GM21526 (cell line): Measurements from ENCODE around the gene ADAP1.

Experiments used
- ATAC-seq: cut with Tn5 transposase; IDR thresholded peaks from one replicate; pipeline ENCODE4 v1.9.1; 2021; ENCODE audit warnings: moderate library complexity; ENCODE audit not compliant: unreplicated experiment, low FRiP score

The ADAP1 gene

DNA sequence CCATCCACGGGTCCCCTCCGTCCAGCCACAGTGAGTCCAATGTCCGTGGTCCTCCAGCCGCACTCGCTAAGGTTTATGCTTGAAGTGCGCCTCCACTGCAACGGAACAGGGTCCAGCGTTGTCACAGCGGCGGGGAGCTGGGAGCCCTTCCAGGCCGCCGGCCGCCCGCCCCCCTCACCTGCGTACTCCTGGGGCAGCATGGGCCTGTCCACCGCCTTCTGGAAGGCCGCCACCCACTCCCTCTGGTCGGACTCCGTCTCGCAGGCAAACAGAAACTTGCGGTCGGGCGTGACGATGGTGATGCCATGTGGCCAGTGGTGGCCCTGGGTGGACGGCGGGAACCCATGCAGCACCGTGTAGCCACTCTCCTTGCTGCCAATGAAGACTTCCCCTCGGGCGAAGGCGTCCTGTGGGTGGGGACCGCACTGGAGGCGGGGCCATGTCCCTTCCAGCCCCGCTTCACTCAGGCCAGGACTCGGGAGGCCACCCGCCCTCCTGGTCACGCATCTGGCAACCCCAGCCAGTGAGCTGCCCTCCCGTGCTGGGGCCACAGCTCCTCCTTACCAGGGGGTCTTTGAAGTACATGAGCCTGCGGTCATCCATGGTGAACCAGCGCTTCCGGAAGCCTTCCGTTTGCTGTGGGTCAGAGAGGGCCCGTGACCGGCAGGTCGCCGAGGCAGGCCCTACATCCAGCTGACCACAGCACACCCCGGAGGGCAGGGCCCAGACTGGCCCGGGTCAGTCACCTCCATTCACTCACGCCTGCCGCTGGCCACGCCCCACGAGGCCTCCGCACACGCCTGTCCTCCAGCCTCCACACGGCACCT lies 55.4 kb downstream of the ADAP1 start:
- ATAC-seq: no peak

DNA sequence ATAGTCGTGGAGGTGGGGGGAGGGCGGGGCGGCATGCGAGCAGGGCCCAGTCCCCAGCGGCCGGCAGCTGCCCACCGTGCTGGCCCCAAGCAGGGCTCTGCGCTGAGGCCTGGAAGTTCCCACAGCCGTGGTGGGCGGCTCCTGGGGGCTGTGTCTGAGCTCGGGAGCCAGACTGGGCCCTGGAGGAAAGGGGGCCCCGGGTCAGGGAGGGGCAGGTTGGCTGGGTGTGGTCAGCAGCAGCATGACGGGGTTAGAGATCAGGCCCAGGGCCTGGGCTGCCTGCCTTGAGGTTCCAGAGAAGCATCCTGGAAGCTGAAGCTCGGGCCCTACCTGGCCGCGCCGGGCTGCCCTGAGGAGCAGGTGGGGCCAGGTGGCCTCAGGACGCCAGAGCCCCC lies 56.0 kb downstream of the ADAP1 start:
- ATAC-seq: no peak

GRCh38 chr7:897771-898376 lies 56.6 kb downstream of the ADAP1 start:
- ATAC-seq: no peak

- ATAC-seq: no peak
These were observed 57.4 kb downstream of the ADAP1 start for GRCh38 chr7:897086-897485.

DNA sequence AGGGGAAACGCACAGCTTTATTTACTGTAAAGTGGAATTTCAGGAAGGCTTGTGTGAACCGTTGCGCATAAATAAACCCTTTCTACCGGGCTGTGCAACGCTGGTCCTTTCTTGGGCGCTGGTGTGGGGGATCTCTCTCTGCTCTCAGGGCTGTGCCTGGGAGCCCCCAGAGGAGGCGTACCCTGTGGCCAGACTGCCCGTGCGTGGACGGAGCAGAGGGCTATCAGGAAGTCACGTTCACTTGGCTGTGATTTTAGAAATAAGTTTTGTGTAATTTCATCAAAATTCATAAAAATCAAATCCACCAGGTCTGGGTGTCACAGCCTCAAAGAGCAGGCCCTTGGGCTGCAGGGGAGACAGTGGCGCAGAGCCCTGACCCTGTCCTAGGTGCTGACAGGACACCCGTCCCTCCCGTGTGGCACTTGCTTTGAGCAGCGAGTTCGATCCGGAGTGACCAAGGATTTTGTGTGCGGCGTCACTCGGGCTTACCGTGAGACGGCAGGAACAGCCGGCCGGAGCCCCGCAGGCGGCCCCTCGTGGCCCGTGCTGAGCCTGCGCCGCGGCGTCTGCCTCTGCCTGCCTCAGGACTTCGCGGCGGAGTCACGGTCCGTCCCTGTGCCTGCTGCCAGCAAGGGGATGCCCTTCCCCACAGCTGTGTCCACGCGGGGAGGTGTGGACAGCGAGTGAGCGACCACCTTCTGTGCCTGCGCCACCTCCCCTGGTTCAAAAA lies 58.0 kb downstream of the ADAP1 start:
- no peak for ATAC-seq

DNA sequence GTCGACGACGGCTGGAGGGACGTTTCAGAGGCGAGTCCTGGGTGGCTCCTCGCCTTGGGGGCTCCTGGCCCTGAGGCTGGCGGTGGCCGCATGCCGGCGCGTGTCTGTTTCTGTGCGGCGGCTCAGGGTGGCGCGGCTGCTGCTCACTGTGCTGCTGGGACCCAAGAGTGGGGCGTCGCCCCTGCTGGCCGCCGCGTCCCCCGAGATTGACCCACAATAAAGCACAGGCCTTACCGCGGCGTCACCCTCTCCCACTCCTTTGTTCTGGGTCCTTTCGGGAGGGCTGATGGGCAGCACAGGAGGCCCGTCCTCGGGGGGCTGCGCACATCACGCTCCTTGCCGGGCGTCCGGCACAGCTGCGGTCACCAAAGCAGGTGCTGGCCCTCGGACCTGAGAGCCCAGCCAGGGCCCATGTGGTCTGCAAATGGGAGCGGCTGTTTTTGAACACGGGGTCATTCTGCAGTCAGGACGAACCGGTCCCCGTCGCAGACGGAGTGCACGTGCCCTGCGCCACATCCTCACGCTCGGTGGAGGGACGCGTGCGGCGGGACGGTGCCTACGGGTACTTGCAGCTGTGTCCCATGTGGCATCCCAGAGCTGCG lies 58.9 kb downstream of the ADAP1 start:
- ATAC-seq: no peak

- no peak for ATAC-seq
These were observed 59.5 kb downstream of the ADAP1 start for GRCh38 chr7:894927-895450.

- ATAC-seq: no peak
These were observed 60.2 kb downstream of the ADAP1 start for GRCh38 chr7:894164-894867.

DNA sequence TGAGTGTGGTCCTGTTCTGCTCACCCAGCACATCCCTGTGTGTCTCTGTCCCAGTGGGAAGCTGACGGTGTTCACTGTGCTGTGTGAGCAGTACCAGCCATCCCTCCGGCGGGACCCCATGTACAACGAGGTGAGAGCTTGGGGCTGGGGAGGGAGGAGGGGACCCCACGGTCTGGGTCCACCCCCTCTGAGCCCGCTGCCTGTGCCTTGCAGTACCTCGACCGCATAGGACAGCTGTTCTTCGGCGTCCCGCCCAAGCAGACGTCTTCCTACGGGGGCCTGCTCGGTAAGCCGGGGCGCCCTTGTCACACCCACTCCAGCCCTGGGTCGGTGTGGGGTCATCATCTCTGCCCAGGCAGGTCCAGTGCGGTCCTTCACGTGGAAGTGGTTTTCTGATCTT lies 60.8 kb downstream of the ADAP1 start:
- ATAC-seq: no peak

DNA sequence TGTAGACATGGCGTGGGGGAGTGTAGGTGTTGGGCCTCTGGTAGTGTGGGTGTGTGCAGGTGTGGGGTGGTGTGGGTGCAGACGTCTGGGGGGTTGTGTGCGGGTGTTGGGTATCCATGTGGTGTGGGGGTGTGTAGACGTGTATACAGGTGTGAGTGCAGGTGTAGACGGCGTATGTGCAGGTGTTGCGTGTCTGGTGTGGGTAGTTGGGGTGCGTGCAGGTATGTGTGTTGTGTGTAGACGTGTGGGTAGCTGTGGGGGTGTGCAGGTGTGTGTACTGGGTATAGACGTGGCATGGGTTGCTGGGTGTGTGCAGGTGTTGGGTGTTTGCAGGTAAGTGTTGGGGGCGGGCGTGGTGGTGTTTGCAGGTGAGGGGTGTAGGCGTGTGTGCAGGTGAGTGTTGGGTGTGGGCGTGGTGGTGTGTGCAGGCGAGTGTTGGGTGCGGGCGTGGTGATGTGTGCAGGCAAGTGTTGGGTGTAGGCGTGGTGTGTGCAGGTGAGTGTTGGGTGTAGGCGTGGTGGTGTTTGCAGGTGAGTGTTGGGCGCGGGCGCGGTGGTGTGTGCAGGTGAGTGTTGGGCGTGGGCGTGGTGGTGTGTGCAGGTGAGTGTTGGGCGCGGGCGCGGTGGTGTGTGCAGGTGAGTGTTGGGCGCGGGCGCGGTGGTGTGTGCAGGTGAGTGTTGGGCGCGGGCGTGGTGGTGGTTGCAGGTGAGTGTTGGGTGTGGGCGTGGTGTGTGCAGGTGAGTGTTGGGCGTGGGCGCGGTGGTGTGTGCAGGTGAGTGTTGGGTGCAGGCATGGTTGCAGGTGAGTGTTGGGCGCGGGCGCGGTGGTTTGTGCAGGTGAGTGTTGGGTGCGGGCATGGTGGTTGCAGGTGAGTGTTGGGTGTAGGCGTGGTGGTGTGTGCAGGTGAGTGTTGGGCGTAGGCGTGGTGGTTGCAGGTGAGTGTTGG lies 61.6 kb downstream of the ADAP1 start:
- no peak for ATAC-seq

GRCh38 chr7:891805-892204 lies 62.7 kb downstream of the ADAP1 start:
- ATAC-seq: no peak

- no peak for ATAC-seq
These were observed 63.2 kb downstream of the ADAP1 start for GRCh38 chr7:891291-891690.

DNA sequence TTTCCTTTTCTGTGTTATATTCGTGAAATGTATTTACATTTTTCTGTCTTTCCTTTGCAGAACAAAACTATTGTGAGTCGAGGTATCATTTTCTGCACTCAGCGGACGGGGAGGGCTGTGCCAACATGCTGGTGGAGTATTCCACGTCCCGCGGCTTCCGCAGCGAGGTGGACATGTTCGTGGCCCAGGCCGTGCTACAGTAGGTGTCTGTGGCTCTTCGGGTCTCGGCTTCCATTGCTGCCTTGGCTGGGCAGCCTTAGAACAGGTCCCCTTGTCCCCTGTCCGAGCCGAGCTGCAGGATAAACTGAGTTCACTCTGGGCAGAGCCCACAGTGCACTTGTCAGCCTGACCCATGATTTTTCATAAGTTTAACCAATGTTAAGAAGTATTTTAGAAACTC lies 63.6 kb downstream of the ADAP1 start:
- ATAC-seq: no peak

DNA sequence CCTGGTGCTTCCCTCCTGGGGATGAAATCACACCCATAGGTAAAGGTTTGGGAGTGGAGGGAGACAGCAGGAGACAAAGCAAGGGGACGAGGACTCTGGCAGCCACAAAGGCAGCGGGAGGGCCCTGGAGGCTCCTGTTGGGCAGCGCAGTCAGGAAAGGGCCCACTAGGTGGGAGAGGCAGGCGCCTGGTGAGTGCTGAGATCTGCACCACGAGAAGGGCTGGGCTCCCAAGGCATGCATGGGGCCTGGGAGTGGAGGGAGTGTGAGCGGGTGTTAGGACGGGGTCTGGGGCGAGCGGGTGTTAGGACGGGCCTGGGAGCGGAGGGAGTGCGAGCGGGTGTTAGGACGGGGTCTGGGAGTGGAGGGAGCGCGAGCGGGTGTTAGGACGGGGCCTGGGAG lies 65.1 kb downstream of the ADAP1 start:
- ATAC-seq: no peak

DNA sequence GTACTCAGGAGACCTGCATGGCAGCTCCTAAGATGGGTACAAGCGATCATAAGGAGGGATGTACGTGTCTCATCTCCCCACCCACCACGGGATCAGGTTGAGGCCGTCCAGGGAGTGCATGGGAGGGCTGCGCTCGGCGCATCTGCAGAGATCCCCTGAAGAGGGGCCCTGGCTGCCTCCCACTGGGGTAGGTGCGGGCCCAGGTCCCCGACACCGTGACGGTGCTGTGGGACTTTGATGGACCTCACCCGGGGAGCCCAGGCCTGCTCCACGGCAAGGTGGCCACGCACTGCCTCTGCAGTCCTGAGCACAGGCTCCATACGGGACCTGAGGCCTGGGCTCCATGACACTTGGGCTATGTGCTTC lies 65.5 kb downstream of the ADAP1 start:
- ATAC-seq: no peak

DNA sequence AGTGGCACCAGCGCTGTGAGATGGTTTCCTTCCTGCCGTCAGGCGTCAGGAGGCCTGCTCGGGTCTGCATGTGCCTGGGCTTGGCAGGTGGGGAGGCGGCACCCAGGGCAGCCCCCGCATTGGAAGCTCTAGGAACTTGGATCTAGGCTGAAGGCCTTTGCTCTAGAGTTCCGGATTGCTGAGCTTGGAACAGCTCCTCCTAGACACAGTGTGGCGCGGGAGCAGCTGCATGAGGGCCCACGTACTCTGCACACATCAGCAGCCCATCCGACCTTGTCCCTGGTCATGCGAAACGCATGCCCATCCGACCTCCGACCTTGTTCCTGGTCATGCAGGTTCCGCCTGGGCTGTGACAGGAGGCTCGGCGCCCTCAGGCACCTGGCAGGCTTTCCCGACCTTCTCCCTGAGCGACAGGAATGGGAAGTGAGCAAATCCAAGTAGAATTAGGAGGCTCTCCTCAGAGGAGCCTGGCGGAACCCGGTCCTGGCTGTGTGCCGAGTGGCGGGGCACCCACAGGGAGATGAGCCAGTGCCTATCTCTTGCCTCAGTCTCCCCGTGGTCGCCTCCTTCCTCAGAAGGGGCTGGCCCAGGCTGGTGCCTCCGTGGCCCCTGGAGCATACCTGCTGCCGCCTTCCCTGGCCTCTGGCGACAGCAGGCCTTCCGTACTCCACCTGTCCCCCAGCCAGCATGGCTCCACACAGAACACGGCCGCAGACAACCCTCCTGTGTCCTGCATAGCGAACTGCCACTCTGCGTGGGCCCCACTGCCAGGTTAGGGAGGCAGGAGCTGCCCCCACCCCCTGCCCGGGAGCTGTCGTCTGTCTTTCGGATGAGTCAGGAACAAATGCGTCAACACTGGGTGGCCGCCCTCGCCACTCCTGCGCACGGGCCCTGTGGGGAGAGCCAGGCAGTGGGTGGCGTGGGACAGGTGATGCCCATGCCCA lies 66.1 kb downstream of the ADAP1 start:
- ATAC-seq: no peak

GRCh38 chr7:887488-887820 lies 67.0 kb downstream of the ADAP1 start:
- ATAC-seq: no peak
